ENCODE results near the gene DNMT3A.
A peak's percentile ranks its signal among the peaks of the same experiment; 100 is the strongest.

The DNMT3A gene

GRCh38 chr2:25269233-25269632 is 72.5 kb downstream of the DNMT3A start:
- Histone ChIP-seq H3K9me2 (replicated peaks; ENCODE audit: low read depth, low read length) (no peaks in the 10 kb centered on the region), H3K9ac (ENCODE audit: low read depth, low read length, poor library complexity, severe bottlenecking) (no peak overlapping the region), H3K4me2 (ENCODE audit: low read depth, low read length, poor library complexity, severe bottlenecking) (no peak overlapping the region), H3K36me3 (ENCODE audit: insufficient read depth, low read length) (peaks cover 5% of the 10 kb centered on the region; the same call in 1 of the 2 replicates), H3K4me1 (ENCODE audit: insufficient read depth, low read length, poor library complexity, severe bottlenecking) (peaks cover 29% of the 10 kb centered on the region), H3K4me3 (ENCODE audit: low read length, poor library complexity, severe bottlenecking) (no peak overlapping the region), H4K20me1 (ENCODE audit: insufficient read depth, low read length, poor library complexity, severe bottlenecking) (no peaks in the 10 kb centered on the region), H3K9me3 (ENCODE audit: insufficient read depth, low read depth, low read length) (no peaks in the 10 kb centered on the region), H3K27me3 (ENCODE audit: insufficient read depth, low read length, poor library complexity, severe bottlenecking) (no peaks in the 10 kb centered on the region), H3K79me2 (ENCODE audit: insufficient read depth, low read length) (no peaks in the 10 kb centered on the region), H3F3A (ENCODE audit: low read depth) (no peaks in the 10 kb centered on the region), H2AFZ (ENCODE audit: low read length) (no peak overlapping the region)
- no peak for TF ChIP-seq EZH2phosphoT487 (IDR thresholded peaks at IDR 0.05; ENCODE audit: borderline replicate concordance)
- TF ChIP-seq CTCF (conservative IDR thresholded peaks at IDR 0.05; ENCODE audit: low read length) = no peak

- Histone ChIP-seq H3K36me3 (ENCODE audit: insufficient read depth, low read length) (peaks cover 5% of the 10 kb centered on the region; the same call in 1 of the 2 replicates), H3K4me3 (ENCODE audit: low read length, poor library complexity, severe bottlenecking) (no peak overlapping the region), H3K79me2 (ENCODE audit: insufficient read depth, low read length) (no peaks in the 10 kb centered on the region), H4K20me1 (ENCODE audit: insufficient read depth, low read length, poor library complexity, severe bottlenecking) (no peaks in the 10 kb centered on the region), H3K9me3 (ENCODE audit: insufficient read depth, low read depth, low read length) (no peaks in the 10 kb centered on the region), H3K27me3 (ENCODE audit: insufficient read depth, low read length, poor library complexity, severe bottlenecking) (no peaks in the 10 kb centered on the region), H2AFZ (ENCODE audit: low read length) (no peak overlapping the region), H3K4me2 (ENCODE audit: low read depth, low read length, poor library complexity, severe bottlenecking) (no peak overlapping the region), H3K9ac (ENCODE audit: low read depth, low read length, poor library complexity, severe bottlenecking) (no peak overlapping the region), H3F3A (ENCODE audit: low read depth) (no peaks in the 10 kb centered on the region), H3K4me1 (ENCODE audit: insufficient read depth, low read length, poor library complexity, severe bottlenecking) (peaks cover 18% of the 10 kb centered on the region), H3K9me2 (replicated peaks; ENCODE audit: low read depth, low read length) (no peaks in the 10 kb centered on the region)
- TF ChIP-seq EZH2phosphoT487 (IDR thresholded peaks at IDR 0.05; ENCODE audit: borderline replicate concordance) (no peak), CTCF (conservative IDR thresholded peaks at IDR 0.05; ENCODE audit: low read length) (no peak)
Measured at GRCh38 chr2:25268139-25268538, 73.6 kb downstream of the DNMT3A start.

GRCh38 chr2:25266399-25266798 is 75.3 kb downstream of the DNMT3A start:
- H3K9me2 ChIP-seq (replicated peaks; ENCODE audit: low read depth, low read length) = no peaks in the 10 kb centered on the region
- H3K4me2 ChIP-seq (ENCODE audit: low read depth, low read length, poor library complexity, severe bottlenecking) = peak overlapping the region; percentile 32
- no peaks in the 10 kb centered on the region for H3F3A ChIP-seq (ENCODE audit: low read depth)
- H3K79me2 ChIP-seq (ENCODE audit: insufficient read depth, low read length) = no peaks in the 10 kb centered on the region
- H3K36me3 ChIP-seq (ENCODE audit: insufficient read depth, low read length) = peaks cover 5% of the 10 kb centered on the region; the same call in 1 of the 2 replicates
- TF ChIP-seq EZH2phosphoT487 (IDR thresholded peaks at IDR 0.05; ENCODE audit: borderline replicate concordance) (no peak), CTCF (conservative IDR thresholded peaks at IDR 0.05; ENCODE audit: low read length) (no peak)
- peak overlapping the region; percentile 19 for H3K4me3 ChIP-seq (ENCODE audit: low read length, poor library complexity, severe bottlenecking)
- peaks cover 17% of the 10 kb centered on the region for H3K4me1 ChIP-seq (ENCODE audit: insufficient read depth, low read length, poor library complexity, severe bottlenecking)
- H3K27me3 ChIP-seq (ENCODE audit: insufficient read depth, low read length, poor library complexity, severe bottlenecking) = no peaks in the 10 kb centered on the region
- H3K9me3 ChIP-seq (ENCODE audit: insufficient read depth, low read depth, low read length) = no peaks in the 10 kb centered on the region
- H4K20me1 ChIP-seq (ENCODE audit: insufficient read depth, low read length, poor library complexity, severe bottlenecking) = no peaks in the 10 kb centered on the region
- H2AFZ ChIP-seq (ENCODE audit: low read length) = peak overlapping the region; percentile 26; the same call in 1 of the 2 replicates
- H3K9ac ChIP-seq (ENCODE audit: low read depth, low read length, poor library complexity, severe bottlenecking) = peak overlapping the region; percentile 39

All from Loucy (cell line).